ENCODE results near the gene AP2A2. TPM values are rescaled to one million over a fixed set of nuclear protein-coding genes. Genes with fewer than 3 reads are reported as not detected.

The AP2A2 gene
- total RNA-seq, 1 donor from 2014 or later = 9.5 TPM

DNA sequence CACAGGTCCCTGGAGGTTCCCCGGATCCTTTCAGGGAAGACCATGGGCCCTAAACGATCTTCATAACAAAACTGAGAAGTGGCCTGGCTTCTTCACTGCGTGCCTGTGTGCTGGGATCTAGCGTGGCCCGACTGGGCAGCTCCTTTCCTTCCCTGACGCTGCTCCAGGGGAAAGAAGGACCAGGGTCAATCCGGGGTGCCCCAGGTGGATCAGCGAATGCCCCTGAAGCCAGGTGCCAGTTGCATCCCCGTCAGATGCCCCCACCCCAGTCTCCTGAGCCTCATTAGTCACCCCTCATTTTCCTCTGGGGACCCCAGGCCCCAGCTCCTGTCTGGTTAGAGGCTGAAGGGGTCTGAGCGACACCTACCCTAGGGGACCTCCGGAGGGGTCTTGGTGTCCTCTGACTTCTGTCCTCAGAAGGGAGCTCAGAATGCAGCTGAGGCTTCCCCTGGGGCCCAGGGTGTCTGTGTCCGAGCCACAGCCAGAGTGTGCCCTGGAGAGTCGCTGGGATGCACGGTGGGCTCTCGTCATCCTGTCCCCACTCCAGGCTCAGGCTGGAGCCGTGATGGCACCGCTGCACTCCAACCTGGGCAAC, 129.5 kb downstream of the AP2A2 start:
- H3K36me3 ChIP-seq (ENCODE audit: control insufficient read depth, insufficient read depth, low read length) = no peaks in the 10 kb centered on the region
- no peak for DNase-seq (ENCODE audit: low read depth)
- TF ChIP-seq, protein P1, sequence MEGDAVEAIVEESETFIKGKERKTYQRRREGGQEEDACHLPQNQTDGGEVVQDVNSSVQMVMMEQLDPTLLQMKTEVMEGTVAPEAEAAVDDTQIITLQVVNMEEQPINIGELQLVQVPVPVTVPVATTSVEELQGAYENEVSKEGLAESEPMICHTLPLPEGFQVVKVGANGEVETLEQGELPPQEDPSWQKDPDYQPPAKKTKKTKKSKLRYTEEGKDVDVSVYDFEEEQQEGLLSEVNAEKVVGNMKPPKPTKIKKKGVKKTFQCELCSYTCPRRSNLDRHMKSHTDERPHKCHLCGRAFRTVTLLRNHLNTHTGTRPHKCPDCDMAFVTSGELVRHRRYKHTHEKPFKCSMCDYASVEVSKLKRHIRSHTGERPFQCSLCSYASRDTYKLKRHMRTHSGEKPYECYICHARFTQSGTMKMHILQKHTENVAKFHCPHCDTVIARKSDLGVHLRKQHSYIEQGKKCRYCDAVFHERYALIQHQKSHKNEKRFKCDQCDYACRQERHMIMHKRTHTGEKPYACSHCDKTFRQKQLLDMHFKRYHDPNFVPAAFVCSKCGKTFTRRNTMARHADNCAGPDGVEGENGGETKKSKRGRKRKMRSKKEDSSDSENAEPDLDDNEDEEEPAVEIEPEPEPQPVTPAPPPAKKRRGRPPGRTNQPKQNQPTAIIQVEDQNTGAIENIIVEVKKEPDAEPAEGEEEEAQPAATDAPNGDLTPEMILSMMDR (IDR thresholded peaks at IDR 0.05; ENCODE audit: insufficient read depth, low read length, severe bottlenecking) = no peak
- no peak overlapping the region for H3K4me3 ChIP-seq (ENCODE audit: low read depth, low read length)
- H3K27me3 ChIP-seq (ENCODE audit: control insufficient read depth, insufficient read depth, low read length) = peaks cover 2% of the 10 kb centered on the region
- no peak for FAIRE-seq

GRCh38 chr11:1055990-1056771, 130.5 kb downstream of the AP2A2 start:
- DNase-seq (ENCODE audit: low read depth) (no peak), FAIRE-seq (no peak)
- TF ChIP-seq, protein P1 (IDR thresholded peaks at IDR 0.05; ENCODE audit: insufficient read depth, low read length, severe bottlenecking) = no peak
- H3K36me3 ChIP-seq (ENCODE audit: control insufficient read depth, insufficient read depth, low read length) = no peaks in the 10 kb centered on the region
- H3K27me3 ChIP-seq (ENCODE audit: control insufficient read depth, insufficient read depth, low read length) = peaks cover 2% of the 10 kb centered on the region
- no peak overlapping the region for H3K4me3 ChIP-seq (ENCODE audit: low read depth, low read length)

DNA sequence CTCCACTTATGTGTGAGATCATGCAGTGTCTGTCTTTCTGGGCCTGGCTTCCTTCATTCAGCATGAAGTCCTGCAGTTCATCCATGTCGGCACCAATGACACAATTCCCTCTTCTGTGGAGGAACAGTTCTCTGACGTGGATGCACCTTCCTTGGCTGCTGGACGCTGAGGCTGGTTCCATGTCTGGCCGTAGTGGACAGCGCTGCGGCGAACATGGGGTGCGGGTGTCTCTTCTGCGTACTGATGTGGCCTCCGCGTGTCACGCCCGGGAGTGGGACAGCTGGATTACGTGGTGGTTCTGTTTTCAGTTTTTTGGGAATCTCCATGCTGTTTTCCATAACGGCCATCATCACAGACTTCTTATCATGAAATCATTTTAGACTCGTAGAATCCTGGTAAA, 132.1 kb downstream of the AP2A2 start:
- FAIRE-seq (peak; percentile 36), DNase-seq (ENCODE audit: low read depth) (no peak)
- Histone ChIP-seq H3K4me3 (ENCODE audit: low read depth, low read length) (no peak overlapping the region), H3K36me3 (ENCODE audit: control insufficient read depth, insufficient read depth, low read length) (no peaks in the 10 kb centered on the region), H3K27me3 (ENCODE audit: control insufficient read depth, insufficient read depth, low read length) (peaks cover 2% of the 10 kb centered on the region)
- TF ChIP-seq, protein P1 (IDR thresholded peaks at IDR 0.05; ENCODE audit: insufficient read depth, low read length, severe bottlenecking) = no peak

- TF ChIP-seq, protein P1 (IDR thresholded peaks at IDR 0.05; ENCODE audit: insufficient read depth, low read length, severe bottlenecking) = no peak
- H3K4me3 ChIP-seq (ENCODE audit: low read depth, low read length) = no peak overlapping the region
- no peaks in the 10 kb centered on the region for H3K27me3 ChIP-seq (ENCODE audit: control insufficient read depth, insufficient read depth, low read length)
- no peaks in the 10 kb centered on the region for H3K36me3 ChIP-seq (ENCODE audit: control insufficient read depth, insufficient read depth, low read length)
- FAIRE-seq (no peak), DNase-seq (ENCODE audit: low read depth) (no peak)
These were observed 134.1 kb downstream of the AP2A2 start for GRCh38 chr11:1059759-1060158.

GRCh38 chr11:1060410-1060809, 134.7 kb downstream of the AP2A2 start:
- TF ChIP-seq, protein P1 (IDR thresholded peaks at IDR 0.05; ENCODE audit: insufficient read depth, low read length, severe bottlenecking) = no peak
- FAIRE-seq (no peak), DNase-seq (ENCODE audit: low read depth) (no peak)
- no peaks in the 10 kb centered on the region for H3K27me3 ChIP-seq (ENCODE audit: control insufficient read depth, insufficient read depth, low read length)
- H3K36me3 ChIP-seq (ENCODE audit: control insufficient read depth, insufficient read depth, low read length) = no peaks in the 10 kb centered on the region
- H3K4me3 ChIP-seq (ENCODE audit: low read depth, low read length) = no peak overlapping the region

Data from bronchial epithelial cell (primary cell).